Natural killer cell treated with Interleukin-12 subunit alpha and Interleukin-12 subunit beta and Interleukin-15 and Interleukin-18, amount 100 ng/mL, for 72 hours (primary cell): ENCODE data around the gene ACAP1. TPM values are rescaled to one million over a fixed set of nuclear protein-coding genes. Genes with fewer than 3 reads are reported as not detected.

Source experiments
- total RNA-seq, 2 donors: library from RNA; stranded (reverse); gene quantifications; one replicate each; pipeline ENCODE4 v1.2.3, GENCODE V29; 2022

The ACAP1 gene
- total RNA-seq, 2 donors from 2014 or later, result 240 to 419 TPM

Other genes starting within 250 kb of the ACAP1 start
- under 1 TPM in 1 of 2 donors, not detected in 1; 0.33 TPM for gene ASGR2, start 221.7 kb upstream of the ACAP1 start, total RNA-seq
- under 1 TPM in 1 of 2 donors, not detected in 1; 0.95 TPM for gene ASGR1, start 157.2 kb upstream of the ACAP1 start, total RNA-seq
- gene DLG4, start 116.7 kb upstream of the ACAP1 start, total RNA-seq, result 1 to 10 TPM; 3.3 to 8.3 TPM
- 100 to 1,000 TPM; 651 to 710 TPM for gene ACADVL, start 116.6 kb upstream of the ACAP1 start, total RNA-seq
- 10 to 100 TPM; 35.1 to 61.6 TPM for gene DVL2, start 102.0 kb upstream of the ACAP1 start, total RNA-seq
- 10 to 100 TPM; 40.1 to 55.2 TPM for gene PHF23, start 97.1 kb upstream of the ACAP1 start, total RNA-seq
- gene GABARAP, start 94.1 kb upstream of the ACAP1 start, total RNA-seq, result 100 to 1,000 TPM; 197 to 277 TPM
- gene CTDNEP1, start 84.8 kb upstream of the ACAP1 start, total RNA-seq, result 100 to 1,000 TPM; 145 to 165 TPM
- 10 to 100 TPM; 43.5 to 70.5 TPM for gene ELP5, start 84.3 kb upstream of the ACAP1 start, total RNA-seq
- gene CLDN7, start 74.1 kb upstream of the ACAP1 start, total RNA-seq, result 1 to 10 TPM in 1 of 2 donors, under 1 TPM in 1; 0.73 to 1.1 TPM
- under 1 TPM in 1 of 2 donors, not detected in 1; 0.50 TPM for gene SLC2A4, start 54.8 kb upstream of the ACAP1 start, total RNA-seq
- gene YBX2, start 41.9 kb upstream of the ACAP1 start, total RNA-seq, result not detected
- gene EIF5A, start 28.9 kb upstream of the ACAP1 start, total RNA-seq, result 1,000 to 10,000 TPM in 1 of 2 donors, 100 to 1,000 TPM in 1; 953 to 1,345 TPM
- gene GPS2, start 21.2 kb upstream of the ACAP1 start, total RNA-seq, result 10 to 100 TPM; 58.1 to 87.0 TPM
- 10 to 100 TPM; 37.6 to 76.7 TPM for gene NEURL4, start 7.2 kb upstream of the ACAP1 start, total RNA-seq
- 10 to 100 TPM in 1 of 2 donors, 1 to 10 TPM in 1; 6.7 to 13.0 TPM for gene KCTD11, start 15.6 kb downstream of the ACAP1 start, total RNA-seq
- not detected for gene TMEM95, start 18.6 kb downstream of the ACAP1 start, total RNA-seq
- gene TNK1, start 44.6 kb downstream of the ACAP1 start, total RNA-seq, result under 1 TPM in 1 of 2 donors, not detected in 1; 0.36 TPM
- 10 to 100 TPM; 32.2 to 48.4 TPM for gene PLSCR3, start 58.0 kb downstream of the ACAP1 start, total RNA-seq
- gene TMEM256, start 67.6 kb downstream of the ACAP1 start, total RNA-seq, result 10 to 100 TPM; 40.1 to 51.1 TPM
- 1 to 10 TPM; 2.3 to 7.7 TPM for gene NLGN2, start 71.3 kb downstream of the ACAP1 start, total RNA-seq
- not detected for gene SPEM1, start 83.8 kb downstream of the ACAP1 start, total RNA-seq
- gene SPEM2, start 89.1 kb downstream of the ACAP1 start, total RNA-seq, result not detected
- gene SPEM3, start 92.3 kb downstream of the ACAP1 start, total RNA-seq, result not detected
- 10 to 100 TPM; 11.2 to 14.2 TPM for gene TMEM102, start 98.9 kb downstream of the ACAP1 start, total RNA-seq
- 1 to 10 TPM; 1.9 to 4.5 TPM for gene FGF11, start 103.0 kb downstream of the ACAP1 start, total RNA-seq
- gene CHRNB1, start 108.5 kb downstream of the ACAP1 start, total RNA-seq, result 10 to 100 TPM; 10.4 to 13.7 TPM
- gene ZBTB4, start 143.1 kb downstream of the ACAP1 start, total RNA-seq, result 10 to 100 TPM; 19.7 to 26.1 TPM
- not detected for gene SLC35G6, start 144.9 kb downstream of the ACAP1 start, total RNA-seq
- gene POLR2A, start 147.8 kb downstream of the ACAP1 start, total RNA-seq, result 100 to 1,000 TPM; 212 to 283 TPM
- gene TNFSF12, start 212.5 kb downstream of the ACAP1 start, total RNA-seq, result 10 to 100 TPM; 54.9 to 69.3 TPM
- 1 to 10 TPM; 3.1 to 6.8 TPM for gene TNFSF13, start 222.2 kb downstream of the ACAP1 start, total RNA-seq
- 10 to 100 TPM; 56.2 to 90.1 TPM for gene SENP3, start 225.4 kb downstream of the ACAP1 start, total RNA-seq
- gene CD68, start 243.1 kb downstream of the ACAP1 start, total RNA-seq, result 10 to 100 TPM; 20.8 to 51.1 TPM
- gene MPDU1, start 247.3 kb downstream of the ACAP1 start, total RNA-seq, result 10 to 100 TPM; 82.7 to 95.5 TPM